Coronary artery (tissue), 2 donors: ENCODE measurements around the gene WASF3.

Source experiments
- DNase-seq: peaks from one replicate; pipeline ENCODE4 v3.0.0-alpha.2; 2017; ENCODE audit warnings: low spot score
- H3K27ac ChIP-seq, 2 donors: fragments of 200-600 bp; sonication (generic); one replicate each; pipeline ENCODE4 v1.5.1; 2016 to 2019
- H3K4me3 ChIP-seq: fragments of 200-600 bp; sonication (generic); 2 replicates; pipeline ENCODE4 v1.5.1; 2016; ENCODE audit warnings: mild to moderate bottlenecking, moderate library complexity
- TF ChIP-seq, protein P1 (sequence below): fragments of 200-600 bp; sonication (generic); IDR thresholded peaks from one replicate; pipeline ENCODE4 v1.5.1; 2019; ENCODE audit warnings: antibody characterized with exemption

Gene WASF3

DNA sequence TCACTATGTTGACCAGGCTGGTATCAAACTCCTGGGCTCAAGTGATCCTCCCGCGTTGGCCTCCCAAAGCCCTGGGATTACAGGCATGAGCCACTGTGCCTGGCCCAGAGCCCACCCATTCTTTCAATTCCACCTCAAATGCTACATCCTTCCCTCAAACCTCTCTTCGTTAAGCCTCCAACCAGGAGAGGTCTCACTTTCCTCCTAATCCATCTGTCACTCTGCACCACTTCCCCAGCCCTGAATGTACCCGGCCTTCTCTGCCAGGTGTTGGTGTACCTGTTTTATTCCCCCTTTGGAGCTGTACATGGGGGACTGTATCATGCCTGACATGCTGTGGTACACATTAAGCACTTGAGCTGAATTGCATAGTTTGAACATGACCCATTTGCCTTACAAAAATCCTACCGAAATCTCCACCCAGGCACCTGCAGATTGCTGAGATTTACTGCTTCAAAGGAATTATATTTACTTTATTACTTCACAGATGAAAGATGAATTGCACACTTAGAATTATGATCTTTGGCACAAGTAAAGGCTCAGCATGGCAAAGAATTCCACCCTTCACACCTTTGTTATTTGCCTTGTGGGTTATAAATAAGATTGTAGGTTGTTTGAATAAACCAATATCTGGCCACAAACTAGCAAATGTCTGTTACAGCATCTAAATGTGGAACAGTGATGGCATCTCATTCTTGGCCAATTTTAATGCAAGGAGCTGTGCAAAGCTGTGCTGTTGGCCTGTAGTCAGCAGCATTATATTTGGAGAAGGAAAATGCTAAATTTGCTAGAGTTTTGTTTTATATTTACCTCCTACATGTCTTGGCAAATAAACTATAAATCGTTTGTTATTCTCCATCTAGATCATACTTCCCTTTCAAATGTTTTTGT is 15.6 kb upstream of the WASF3 start:
- no peak overlapping the region for H3K4me3 ChIP-seq
- TF ChIP-seq, protein P1, sequence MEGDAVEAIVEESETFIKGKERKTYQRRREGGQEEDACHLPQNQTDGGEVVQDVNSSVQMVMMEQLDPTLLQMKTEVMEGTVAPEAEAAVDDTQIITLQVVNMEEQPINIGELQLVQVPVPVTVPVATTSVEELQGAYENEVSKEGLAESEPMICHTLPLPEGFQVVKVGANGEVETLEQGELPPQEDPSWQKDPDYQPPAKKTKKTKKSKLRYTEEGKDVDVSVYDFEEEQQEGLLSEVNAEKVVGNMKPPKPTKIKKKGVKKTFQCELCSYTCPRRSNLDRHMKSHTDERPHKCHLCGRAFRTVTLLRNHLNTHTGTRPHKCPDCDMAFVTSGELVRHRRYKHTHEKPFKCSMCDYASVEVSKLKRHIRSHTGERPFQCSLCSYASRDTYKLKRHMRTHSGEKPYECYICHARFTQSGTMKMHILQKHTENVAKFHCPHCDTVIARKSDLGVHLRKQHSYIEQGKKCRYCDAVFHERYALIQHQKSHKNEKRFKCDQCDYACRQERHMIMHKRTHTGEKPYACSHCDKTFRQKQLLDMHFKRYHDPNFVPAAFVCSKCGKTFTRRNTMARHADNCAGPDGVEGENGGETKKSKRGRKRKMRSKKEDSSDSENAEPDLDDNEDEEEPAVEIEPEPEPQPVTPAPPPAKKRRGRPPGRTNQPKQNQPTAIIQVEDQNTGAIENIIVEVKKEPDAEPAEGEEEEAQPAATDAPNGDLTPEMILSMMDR, result no peak
- DNase-seq, result no peak
- no peak overlapping the region for H3K27ac ChIP-seq

DNA sequence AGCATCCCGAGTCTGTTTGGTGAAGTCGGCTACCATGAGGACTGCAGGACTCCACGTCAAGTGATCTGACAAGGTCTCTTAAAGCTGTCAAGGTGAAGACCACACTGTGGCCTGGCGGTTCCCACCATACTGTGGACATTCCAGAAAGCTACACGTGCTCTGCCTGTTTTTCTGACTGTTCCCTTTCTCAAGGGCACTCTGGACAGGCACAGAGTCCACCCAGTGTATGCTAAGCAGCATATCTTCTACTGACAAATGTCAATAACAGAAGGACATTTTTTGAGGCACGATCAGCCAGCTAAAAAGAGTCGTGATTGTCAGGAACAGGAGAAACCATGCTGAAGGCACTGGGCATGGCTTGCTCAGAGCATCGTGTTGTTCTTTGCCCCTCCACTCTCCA is 12.8 kb upstream of the WASF3 start:
- Histone ChIP-seq H3K4me3 (no peak overlapping the region), H3K27ac (no peak overlapping the region)
- TF ChIP-seq, protein P1, result no peak
- DNase-seq, result no peak

DNA sequence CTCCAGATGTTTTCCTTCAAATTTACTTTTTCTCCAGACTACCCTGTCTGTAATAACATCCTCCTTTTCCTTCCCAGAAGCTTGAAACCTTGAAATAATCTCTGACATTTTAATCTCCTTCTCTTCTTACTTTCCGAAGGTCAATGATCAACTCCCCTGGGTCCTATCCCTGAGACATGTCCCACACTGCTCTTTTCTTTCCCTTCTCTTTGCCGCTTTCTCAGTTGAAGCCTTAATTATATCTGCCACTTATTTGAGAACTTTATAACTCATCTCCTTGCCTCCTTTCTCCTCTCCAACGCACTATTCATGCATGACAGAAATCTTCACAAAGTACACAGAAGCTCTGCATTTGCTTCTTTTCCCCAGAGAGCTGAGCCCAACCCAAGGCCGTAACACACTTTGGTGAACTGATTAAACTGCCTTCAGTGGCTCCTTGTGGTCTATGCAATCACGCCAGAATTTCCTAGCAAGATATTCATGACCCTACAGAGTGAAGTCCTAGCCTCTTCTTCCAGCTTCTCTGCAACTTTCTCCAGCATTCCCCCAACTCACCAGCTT is 9.2 kb upstream of the WASF3 start:
- no peak overlapping the region for H3K27ac ChIP-seq
- no peak for DNase-seq

DNA sequence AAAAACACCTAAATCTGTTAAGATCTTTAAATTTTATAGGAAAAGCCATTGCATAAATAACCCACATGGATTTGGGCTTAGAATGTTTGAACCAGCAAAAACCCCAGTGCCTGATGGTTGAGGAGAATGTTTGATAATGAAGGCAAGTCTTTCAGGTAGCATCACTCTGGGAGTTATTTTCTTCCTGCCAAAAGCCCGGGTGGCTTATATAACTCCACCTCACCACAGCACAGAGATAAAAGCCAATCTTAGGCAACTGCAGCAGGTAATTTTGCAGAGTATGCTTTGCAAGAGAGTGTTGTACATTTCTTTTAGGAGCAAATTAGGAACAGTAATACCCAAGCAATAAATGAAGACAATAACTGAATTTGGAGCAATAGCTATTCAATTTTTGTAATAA is 7.8 kb upstream of the WASF3 start:
- no peak for DNase-seq
- TF ChIP-seq, protein P1, result no peak
- Histone ChIP-seq H3K4me3 (no peak overlapping the region), H3K27ac (no peak overlapping the region)

More for the DNA sequence above, 9.2 kb upstream of the WASF3 start:
- TF ChIP-seq, protein P1, result no peak
- no peak overlapping the region for H3K4me3 ChIP-seq

DNA sequence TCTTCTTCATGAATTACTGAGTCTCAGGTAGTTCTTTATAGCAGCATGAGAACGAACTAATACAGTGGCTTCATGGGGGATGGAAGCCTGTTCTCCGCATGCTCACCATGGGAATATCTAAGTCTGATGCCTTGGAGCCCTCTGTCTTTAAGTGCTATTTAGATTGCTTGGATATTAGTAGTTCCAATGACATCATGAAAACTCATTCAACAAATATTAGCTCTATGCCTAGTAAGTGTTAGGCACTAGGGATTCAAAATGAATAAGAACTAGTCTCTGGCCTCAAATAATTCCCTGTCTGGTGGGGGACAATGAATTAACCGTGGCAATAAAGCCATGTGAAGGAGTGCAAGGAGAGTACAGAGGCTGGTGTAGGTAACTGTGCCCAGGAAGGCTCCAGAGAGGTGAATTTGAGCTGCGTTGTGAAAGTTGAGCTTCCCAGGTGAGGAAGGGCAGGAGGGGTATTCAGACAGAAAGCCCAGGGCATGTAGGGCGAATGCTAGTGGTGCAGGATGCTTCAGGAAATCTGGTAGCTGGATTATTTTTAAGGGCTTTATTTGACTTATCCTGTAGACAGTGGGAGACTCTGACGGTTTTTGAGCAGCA is 6.1 kb upstream of the WASF3 start:
- TF ChIP-seq, protein P1, result no peak
- H3K4me3 ChIP-seq, result no peak overlapping the region
- no peak overlapping the region for H3K27ac ChIP-seq
- DNase-seq, result no peak

DNA sequence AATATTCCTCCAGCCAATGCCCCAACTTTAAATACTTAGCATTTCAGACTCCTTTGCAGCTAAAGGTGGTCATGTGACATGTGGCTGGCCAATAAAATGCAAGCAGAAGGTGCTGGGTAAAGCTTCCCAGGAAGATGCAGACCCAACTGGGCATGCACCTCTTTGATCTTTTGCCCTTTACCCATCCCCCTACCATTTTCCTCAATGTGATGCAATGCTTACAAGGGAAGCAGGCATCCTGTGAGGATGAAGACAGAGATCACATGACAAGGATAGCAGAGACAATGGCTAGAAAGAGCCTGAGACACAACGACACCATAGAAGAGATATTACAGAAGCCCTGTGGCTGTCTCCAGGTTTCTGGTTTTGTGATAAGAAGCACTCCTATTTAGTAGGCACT is 2.1 kb upstream of the WASF3 start:
- TF ChIP-seq, protein P1, result no peak
- no peak overlapping the region for H3K27ac ChIP-seq
- no peak for DNase-seq
- no peak overlapping the region for H3K4me3 ChIP-seq
